ENCODE results near the gene GSTP1.
"Not testable (repeated sequence)": the region's sequence is repeated elsewhere in the genome, so short reads cannot be mapped to it uniquely, and the experiment has no call there.

- TF ChIP-seq FIP1L1 (IDR thresholded peaks at IDR 0.05; ENCODE audit: low read depth, low read length, poor library complexity, severe bottlenecking); MED1 (CRISPR knock-in tag; IDR thresholded peaks at IDR 0.05; ENCODE audit: borderline replicate concordance); NR2C2 (CRISPR knock-in tag; IDR thresholded peaks at IDR 0.05); NR2C2 (tag; IDR thresholded peaks at IDR 0.05): not testable (repeated sequence)
- TF ChIP-seq, protein P1, sequence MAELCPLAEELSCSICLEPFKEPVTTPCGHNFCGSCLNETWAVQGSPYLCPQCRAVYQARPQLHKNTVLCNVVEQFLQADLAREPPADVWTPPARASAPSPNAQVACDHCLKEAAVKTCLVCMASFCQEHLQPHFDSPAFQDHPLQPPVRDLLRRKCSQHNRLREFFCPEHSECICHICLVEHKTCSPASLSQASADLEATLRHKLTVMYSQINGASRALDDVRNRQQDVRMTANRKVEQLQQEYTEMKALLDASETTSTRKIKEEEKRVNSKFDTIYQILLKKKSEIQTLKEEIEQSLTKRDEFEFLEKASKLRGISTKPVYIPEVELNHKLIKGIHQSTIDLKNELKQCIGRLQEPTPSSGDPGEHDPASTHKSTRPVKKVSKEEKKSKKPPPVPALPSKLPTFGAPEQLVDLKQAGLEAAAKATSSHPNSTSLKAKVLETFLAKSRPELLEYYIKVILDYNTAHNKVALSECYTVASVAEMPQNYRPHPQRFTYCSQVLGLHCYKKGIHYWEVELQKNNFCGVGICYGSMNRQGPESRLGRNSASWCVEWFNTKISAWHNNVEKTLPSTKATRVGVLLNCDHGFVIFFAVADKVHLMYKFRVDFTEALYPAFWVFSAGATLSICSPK (IDR thresholded peaks at IDR 0.05; ENCODE audit: borderline replicate concordance): not testable (repeated sequence)
- TF ChIP-seq, protein P2, sequence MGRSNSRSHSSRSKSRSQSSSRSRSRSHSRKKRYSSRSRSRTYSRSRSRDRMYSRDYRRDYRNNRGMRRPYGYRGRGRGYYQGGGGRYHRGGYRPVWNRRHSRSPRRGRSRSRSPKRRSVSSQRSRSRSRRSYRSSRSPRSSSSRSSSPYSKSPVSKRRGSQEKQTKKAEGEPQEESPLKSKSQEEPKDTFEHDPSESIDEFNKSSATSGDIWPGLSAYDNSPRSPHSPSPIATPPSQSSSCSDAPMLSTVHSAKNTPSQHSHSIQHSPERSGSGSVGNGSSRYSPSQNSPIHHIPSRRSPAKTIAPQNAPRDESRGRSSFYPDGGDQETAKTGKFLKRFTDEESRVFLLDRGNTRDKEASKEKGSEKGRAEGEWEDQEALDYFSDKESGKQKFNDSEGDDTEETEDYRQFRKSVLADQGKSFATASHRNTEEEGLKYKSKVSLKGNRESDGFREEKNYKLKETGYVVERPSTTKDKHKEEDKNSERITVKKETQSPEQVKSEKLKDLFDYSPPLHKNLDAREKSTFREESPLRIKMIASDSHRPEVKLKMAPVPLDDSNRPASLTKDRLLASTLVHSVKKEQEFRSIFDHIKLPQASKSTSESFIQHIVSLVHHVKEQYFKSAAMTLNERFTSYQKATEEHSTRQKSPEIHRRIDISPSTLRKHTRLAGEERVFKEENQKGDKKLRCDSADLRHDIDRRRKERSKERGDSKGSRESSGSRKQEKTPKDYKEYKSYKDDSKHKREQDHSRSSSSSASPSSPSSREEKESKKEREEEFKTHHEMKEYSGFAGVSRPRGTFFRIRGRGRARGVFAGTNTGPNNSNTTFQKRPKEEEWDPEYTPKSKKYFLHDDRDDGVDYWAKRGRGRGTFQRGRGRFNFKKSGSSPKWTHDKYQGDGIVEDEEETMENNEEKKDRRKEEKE (IDR thresholded peaks at IDR 0.05; ENCODE audit: borderline replicate concordance in 1 of 2, control insufficient read depth in 1 of 2, low read depth in 2 of 2, low read length in 1 of 2): not testable (repeated sequence)
These were observed 35.5 kb downstream of the GSTP1 start for GRCh38 chr11:67618901-67619659.
